IMR-90 (cell line): ENCODE results near the gene SETD3. TPM values are rescaled to one million over a fixed set of nuclear protein-coding genes. Genes with fewer than 3 reads are reported as not detected.

ENCODE experiments used
- ATAC-seq: fragments of 200-7000 bp; cut with Tn5 transposase; 2 replicates; pipeline ENCODE4 v1.9.1; 2020; ENCODE audit warnings: low read depth, mild to moderate bottlenecking, moderate library complexity
- BruUV-seq: library from RNA; stranded (reverse); fragments of 400-500 nt; replicated peaks from 2 replicates; lab custom pipeline; 2021; lab: Mats Ljungman, UMichigan
- CTCF ChIA-PET: fragments of 300-600 bp; formaldehyde crosslinking; extraction: SDS; loops from one replicate; lab custom pipeline; 2021; ENCODE audit warnings: antibody characterized with exemption; lab: Yijun Ruan, JAX
- POLR2A ChIA-PET: fragments of 300-600 bp; sonication (Branson Sonifier 250); formaldehyde crosslinking; loops from one replicate; lab custom pipeline; 2022; ENCODE audit warnings: antibody characterized with exemption; ENCODE audit not compliant: unreplicated experiment; lab: Charles Lee
- DNase-seq: peaks from one replicate; pipeline ENCODE4 v3.0.0; 2013
- H2AFZ ChIP-seq: replicated peaks from 2 replicates; pipeline ENCODE3; 2013; ENCODE audit warnings: low read length, mild to moderate bottlenecking; ENCODE audit not compliant: poor library complexity
- H2AK5ac ChIP-seq: 2 replicates; pipeline ENCODE4 v1.6.1; 2013; ENCODE audit warnings: low read depth, low read length, inconsistent platforms
- H2AK9ac ChIP-seq: replicated peaks from 2 replicates; pipeline ENCODE3; 2013; ENCODE audit warnings: mild to moderate bottlenecking, low read depth, low read length, moderate library complexity; ENCODE audit not compliant: poor library complexity
- H2BK120ac ChIP-seq: 2 replicates; pipeline ENCODE4 v1.6.1; 2013; ENCODE audit warnings: low read depth, low read length, inconsistent platforms
- H2BK15ac ChIP-seq: 3 replicates; pipeline ENCODE4 v1.6.1; 2013; ENCODE audit warnings: low read depth, low read length, inconsistent platforms
- H2BK20ac ChIP-seq: 2 replicates; pipeline ENCODE4 v1.6.1; 2013; ENCODE audit warnings: low read depth, mild to moderate bottlenecking, inconsistent platforms, low read length, moderate library complexity
- H2BK5ac ChIP-seq: 2 replicates; pipeline ENCODE4 v1.6.1; 2013; ENCODE audit warnings: mild to moderate bottlenecking, low read depth, low read length, inconsistent platforms; ENCODE audit not compliant: poor library complexity, severe bottlenecking
- H3K14ac ChIP-seq: replicated peaks from 2 replicates; pipeline ENCODE4 v1.6.1; 2013; ENCODE audit warnings: low read depth, low read length, inconsistent platforms
- H3K18ac ChIP-seq: 2 replicates; pipeline ENCODE4 v1.6.1; 2013; ENCODE audit warnings: low read depth, low read length, control low read depth
- H3K23ac ChIP-seq: 2 replicates; pipeline ENCODE4 v1.6.1; 2013; ENCODE audit warnings: low read depth, low read length, inconsistent platforms
- H3K27ac ChIP-seq: 2 replicates; pipeline ENCODE4 v1.5.1; 2013; ENCODE audit warnings: mild to moderate bottlenecking, control low read depth, low read length; ENCODE audit not compliant: insufficient read depth
- H3K27me3 ChIP-seq: 2 replicates; pipeline ENCODE4 v1.6.1; 2013; ENCODE audit warnings: low read length; ENCODE audit not compliant: control insufficient read depth, insufficient read depth
- H3K36me3 ChIP-seq: 2 replicates; pipeline ENCODE4 v1.6.1; 2013; ENCODE audit warnings: low read length, mixed read lengths; ENCODE audit not compliant: control insufficient read depth, insufficient read depth
- H3K4ac ChIP-seq: 2 replicates; pipeline ENCODE4 v1.6.1; 2013; ENCODE audit warnings: low read depth, low read length, inconsistent platforms
- H3K4me1 ChIP-seq: 2 replicates; pipeline ENCODE4 v1.6.1; 2013; ENCODE audit warnings: low read length, mixed read lengths; ENCODE audit not compliant: control insufficient read depth, insufficient read depth
- H3K4me2 ChIP-seq: 2 replicates; pipeline ENCODE4 v1.6.1; 2013; ENCODE audit warnings: low read depth, mild to moderate bottlenecking, control low read depth, low read length, moderate library complexity
- H3K4me3 ChIP-seq: 2 replicates; pipeline ENCODE4 v1.5.1; 2013; ENCODE audit warnings: low read depth, mild to moderate bottlenecking, control low read depth, low read length, moderate library complexity; ENCODE audit not compliant: insufficient read depth
- H3K56ac ChIP-seq: 2 replicates; pipeline ENCODE4 v1.6.1; 2013; ENCODE audit warnings: low read length, inconsistent platforms; ENCODE audit not compliant: insufficient read depth; ENCODE audit errors: extremely low read depth
- H3K79me1 ChIP-seq, 2 experiments: 2 replicates each; pipeline ENCODE4 v1.6.1; 2013; ENCODE audit warnings: low read length in 2 of 2, inconsistent platforms in 1 of 2, low read depth in 1 of 2
- H3K9ac ChIP-seq: 2 replicates; pipeline ENCODE4 v1.6.1; 2013; ENCODE audit warnings: low read depth, low read length, control low read depth
- H3K9me1 ChIP-seq: 2 replicates; pipeline ENCODE4 v1.6.1; 2013; ENCODE audit warnings: low read length, inconsistent platforms; ENCODE audit not compliant: insufficient read depth
- H3K9me3 ChIP-seq: 2 replicates; pipeline ENCODE4 v1.6.1; 2013; ENCODE audit warnings: low read length; ENCODE audit not compliant: control insufficient read depth, insufficient read depth
- H4K20me1 ChIP-seq: 2 replicates; pipeline ENCODE4 v1.6.1; 2013; ENCODE audit warnings: low read length, inconsistent platforms; ENCODE audit not compliant: insufficient read depth
- H4K5ac ChIP-seq: 2 replicates; pipeline ENCODE4 v1.6.1; 2013; ENCODE audit warnings: mild to moderate bottlenecking, low read depth, low read length, control low read depth
- H4K8ac ChIP-seq, 2 experiments: 2 replicates each; pipeline ENCODE4 v1.6.1; 2013; ENCODE audit warnings: low read depth in 2 of 2, low read length in 2 of 2, control low read depth in 1 of 2, inconsistent platforms in 1 of 2
- H4K91ac ChIP-seq: 2 replicates; pipeline ENCODE4 v1.6.1; 2013; ENCODE audit warnings: low read depth, low read length, inconsistent platforms; ENCODE audit not compliant: insufficient read depth
- BHLHE40 ChIP-seq: fragments of 150-350 bp; IDR thresholded peaks from 2 replicates; pipeline ENCODE4 v1.6.1; 2016; ENCODE audit warnings: mild to moderate bottlenecking, low read depth, low read length
- CEBPB ChIP-seq: IDR thresholded peaks from 2 replicates; pipeline ENCODE4 v1.6.1; 2012; ENCODE audit warnings: low read depth, low read length, improper control_type of control experiment
- ELK1 ChIP-seq: fragments of 150-350 bp; IDR thresholded peaks from 2 replicates; pipeline ENCODE4 v1.6.1; 2016; ENCODE audit warnings: low read depth, mild to moderate bottlenecking, low read length, moderate library complexity, borderline replicate concordance
- MAFK ChIP-seq: IDR thresholded peaks from 2 replicates; pipeline ENCODE4 v1.6.1; 2012; ENCODE audit warnings: low read depth, low read length, improper control_type of control experiment
- MXI1 ChIP-seq: IDR thresholded peaks from 2 replicates; pipeline ENCODE4 v1.6.1; 2012; ENCODE audit warnings: low read depth, mild to moderate bottlenecking, low read length, moderate library complexity, borderline replicate concordance
- RAD21 ChIP-seq: IDR thresholded peaks from 2 replicates; pipeline ENCODE4 v1.6.1; 2012; ENCODE audit warnings: low read length, improper control_type of control experiment
- RCOR1 ChIP-seq: IDR thresholded peaks from 2 replicates; pipeline ENCODE4 v1.6.1; 2012; ENCODE audit warnings: mild to moderate bottlenecking, low read length, improper control_type of control experiment; ENCODE audit not compliant: insufficient replicate concordance
- SMC3 ChIP-seq: fragments of 150-350 bp; IDR thresholded peaks from 2 replicates; pipeline ENCODE4 v1.6.1; 2016; ENCODE audit warnings: low read depth, mild to moderate bottlenecking, antibody characterized with exemption, low read length, moderate library complexity
- USF2 ChIP-seq: fragments of 150-350 bp; IDR thresholded peaks from 2 replicates; pipeline ENCODE4 v1.6.1; 2017; ENCODE audit warnings: mild to moderate bottlenecking, antibody characterized with exemption, low read length, low read depth
- WGBS, 2 experiments: methylation state at CpG; one replicate each; pipeline versions ENCODE4 v1.1.5 to v1.1.7; 2013; ENCODE audit warnings: missing lambda C conversion rate in 2 of 2; ENCODE audit not compliant: insufficient read length in 1 of 2; ENCODE audit errors: extremely low coverage in 2 of 2; 5-methylcytosine and 5-hydroxymethylcytosine counted together
- dilution Hi-C: fragments of 300-500 bp; cut with HindIII; formaldehyde crosslinking; loops from one replicate; pipeline ENCODE4 v1.14.3; 2018; ENCODE audit warnings: low sequenced_read_pairs; ENCODE audit not compliant: unreplicated experiment
- in situ Hi-C: fragments of 300-500 bp; cut with MboI; formaldehyde crosslinking; loops from 3 replicates; pipeline ENCODE4 v1.14.3; 2019; ENCODE audit warnings: low sequenced_read_pairs, inconsistent platforms, mixed read lengths
- intact Hi-C: fragments of 100-400 bp; cut with micrococcal nuclease; formaldehyde crosslinking; loops from 2 replicates; pipeline ENCODE4 v1.10.0; 2022
- polyA plus RNA-seq, 3 experiments: library from polyadenylated mRNA; depleted of rRNA; stranded (reverse); fragments of >200 nt; gene quantifications; 2 replicates each; pipeline ENCODE4 v1.2.3, GENCODE V29; 2012; ENCODE audit warnings: low replicate concordance in 1 of 3
- total RNA-seq: library from RNA; depleted of rRNA; stranded (reverse); fragments of >200 nt; gene quantifications from 2 replicates; pipeline ENCODE4 v1.2.3, GENCODE V29; 2012

SETD3 gene
- total and polyA plus RNA-seq, 2 of the 4 experiments (the other 2 are of a cell fraction), result 18.8 to 31.9 TPM

- no peak overlapping the region for H4K8ac ChIP-seq
- TF ChIP-seq MXI1 (no peak), BHLHE40 (no peak), MAFK (no peak), USF2 (no peak), RAD21 (no peak), ELK1 (no peak), SMC3 (no peak), RCOR1 (no peak), CEBPB (no peak)
- H3K27ac ChIP-seq, result no peak overlapping the region
- no peak overlapping the region for H2AFZ ChIP-seq
- no peak overlapping the region for H2AK5ac ChIP-seq
- H3K27me3 ChIP-seq, result no peaks in the 10 kb centered on the region
- peaks cover 78% of the 10 kb centered on the region for H3K36me3 ChIP-seq
- POLR2A ChIA-PET, result no interaction called here
- no peaks in the 10 kb centered on the region for H3K9me3 ChIP-seq
- H4K91ac ChIP-seq, result no peak overlapping the region
- H3K4me1 ChIP-seq, result no peaks in the 10 kb centered on the region
- in situ Hi-C loops, result no loop called here
- H2BK5ac ChIP-seq, result no peak overlapping the region
- H2BK120ac ChIP-seq, result no peak overlapping the region
- intact Hi-C loops, result no loop called here
- H3K4me3 ChIP-seq, result no peak overlapping the region
- H3K79me1 ChIP-seq, result peaks cover 10 to 37% of the 10 kb centered on the region in 2 experiments; a peak in 2 of 4 replicates
- H3K14ac ChIP-seq, result no peak overlapping the region
- no peak overlapping the region for H4K5ac ChIP-seq
- no TSS peak for BruUV-seq
- H2BK20ac ChIP-seq, result no peak overlapping the region
- ATAC-seq (no peak), DNase-seq (no peak)
- H3K4me2 ChIP-seq, result no peak overlapping the region
- no peak overlapping the region for H3K23ac ChIP-seq
- H3K56ac ChIP-seq, result no peak overlapping the region
- no peak overlapping the region for H2BK15ac ChIP-seq
- H3K9me1 ChIP-seq, result peaks cover 4% of the 10 kb centered on the region; the same call in 1 of the 2 replicates
- no peak overlapping the region for H2AK9ac ChIP-seq
- WGBS, 2 experiments, result 80% methylated on average over 1 of the region's 5 CpGs; no CpG with 5 or more reads in 1 of the 2 experiments
- dilution Hi-C loops, result no loop called here
- H3K9ac ChIP-seq, result no peak overlapping the region
- peaks cover 17% of the 10 kb centered on the region for H4K20me1 ChIP-seq
- no peak overlapping the region for H3K4ac ChIP-seq
- CTCF ChIA-PET, result no interaction called here
- H3K18ac ChIP-seq, result no peak overlapping the region
Measured at GRCh38 chr14:99505089-99505488, 24.4 kb upstream of the SETD3 start.
